Measurements from ENCODE around the gene GKAP1.

GRCh38 chr9:83794051-83794450 lies 23.5 kb downstream of the GKAP1 start:
- TF ChIP-seq CTCF (conservative IDR thresholded peaks at IDR 0.05; ENCODE audit: low read depth, low read length) (no peak), EZH2 (IDR thresholded peaks at IDR 0.05; ENCODE audit: borderline replicate concordance, low read depth, low read length, poor library complexity, severe bottlenecking) (no peak)
